ENCODE measurements around the gene NOP58. TPM values are rescaled to one million over a fixed set of nuclear protein-coding genes. Genes with fewer than 3 reads are reported as not detected.
"Not testable (repeated sequence)": the region's sequence is repeated elsewhere in the genome, so short reads cannot be mapped to it uniquely, and the experiment has no call there.

NOP58 gene
- polyA plus RNA-seq, 3 donors: 29.3 to 56.9 (median 46.3) TPM

- H3K27ac ChIP-seq (ENCODE audit: low read depth, low read length): no peak overlapping the region
- 93% methylated on average over 9 of the region's 9 CpGs for WGBS, 3 donors
These were observed 24.0 kb downstream of the NOP58 start for GRCh38 chr2:202289394-202290204.

- 83 to 94% (median 87%) methylated on average over 3 of the region's 3 CpGs for WGBS, 3 donors
- H3K27ac ChIP-seq (ENCODE audit: low read depth, low read length): no peak overlapping the region
These were observed 24.8 kb downstream of the NOP58 start for GRCh38 chr2:202290316-202290715.

GRCh38 chr2:202290970-202291369, 25.4 kb downstream of the NOP58 start:
- H3K27ac ChIP-seq (ENCODE audit: low read depth, low read length): no peak overlapping the region
- WGBS, 3 donors: 67 to 79% (median 78%) methylated on average over 1 of the region's 1 CpG

GRCh38 chr2:202299712-202300111, 34.1 kb downstream of the NOP58 start:
- WGBS, 3 donors: 41 to 80% (median 68%) methylated on average over 1 of the region's 1 CpG
- H3K27ac ChIP-seq (ENCODE audit: low read depth, low read length): no peak overlapping the region

- 93 to 96% (median 96%) methylated on average over 3 of the region's 3 CpGs for WGBS, 3 donors
- no peak overlapping the region for H3K27ac ChIP-seq (ENCODE audit: low read depth, low read length)
These were observed 40.5 kb downstream of the NOP58 start for GRCh38 chr2:202306034-202306433.

- no peak overlapping the region for H3K27ac ChIP-seq (ENCODE audit: low read depth, low read length)
- 80 to 82% (median 80%) methylated on average over 3 of the region's 3 CpGs for WGBS, 3 donors
These were observed 42.1 kb downstream of the NOP58 start for GRCh38 chr2:202307690-202308089.

- WGBS, 3 donors: 84 to 87% (median 87%) methylated on average over 4 of the region's 4 CpGs
- no peak overlapping the region for H3K27ac ChIP-seq (ENCODE audit: low read depth, low read length)
These were observed 46.3 kb downstream of the NOP58 start for GRCh38 chr2:202311823-202312388.

- 92 to 98% (median 97%) methylated on average over 2 of the region's 2 CpGs for WGBS, 3 donors
- H3K27ac ChIP-seq (ENCODE audit: low read depth, low read length): no peak overlapping the region
These were observed 48.6 kb downstream of the NOP58 start for GRCh38 chr2:202314116-202314515.

- 12 to 20% (median 18%) methylated on average over 6 of the region's 6 CpGs for WGBS, 3 donors
- no peak overlapping the region for H3K27ac ChIP-seq (ENCODE audit: low read depth, low read length)
These were observed 51.7 kb downstream of the NOP58 start for GRCh38 chr2:202317080-202317857.

- WGBS, 3 donors: 96 to 100% (median 97%) methylated on average over 3 of the region's 3 CpGs
These were observed 54.8 kb downstream of the NOP58 start for GRCh38 chr2:202320362-202320761.

GRCh38 chr2:202322435-202322834, 56.9 kb downstream of the NOP58 start:
- WGBS, 3 donors: 94 to 99% (median 97%) methylated on average over 3 of the region's 3 CpGs
- no peak overlapping the region for H3K27ac ChIP-seq (ENCODE audit: low read depth, low read length)

More at GRCh38 chr2:202320362-202320761, 54.8 kb downstream of the NOP58 start:
- H3K27ac ChIP-seq (ENCODE audit: low read depth, low read length): not testable (repeated sequence)

- WGBS, 3 donors: 93 to 98% (median 95%) methylated on average over 1 of the region's 1 CpG
- H3K27ac ChIP-seq (ENCODE audit: low read depth, low read length): no peak overlapping the region
These were observed 62.3 kb downstream of the NOP58 start for GRCh38 chr2:202327858-202328257.

GRCh38 chr2:202335791-202336467, 70.4 kb downstream of the NOP58 start:
- WGBS, 3 donors: 84 to 92% (median 84%) methylated on average over 6 of the region's 6 CpGs
- no peak overlapping the region for H3K27ac ChIP-seq (ENCODE audit: low read depth, low read length)

GRCh38 chr2:202337151-202337550, 71.6 kb downstream of the NOP58 start:
- H3K27ac ChIP-seq (ENCODE audit: low read depth, low read length): no peak overlapping the region
- WGBS, 3 donors: 46 to 73% (median 47%) methylated on average over 2 of the region's 2 CpGs

GRCh38 chr2:202337706-202338346, 72.3 kb downstream of the NOP58 start:
- no peak overlapping the region for H3K27ac ChIP-seq (ENCODE audit: low read depth, low read length)
- WGBS, 3 donors: 80 to 84% (median 83%) methylated on average over 7 of the region's 7 CpGs

GRCh38 chr2:202339071-202339870, 73.7 kb downstream of the NOP58 start:
- no peak overlapping the region for H3K27ac ChIP-seq (ENCODE audit: low read depth, low read length)
- WGBS, 3 donors: 61 to 72% (median 70%) methylated on average over 3 of the region's 3 CpGs

GRCh38 chr2:202344178-202344577, 78.6 kb downstream of the NOP58 start:
- no peak overlapping the region for H3K27ac ChIP-seq (ENCODE audit: low read depth, low read length)
- WGBS, 3 donors: 50 to 75% (median 67%) methylated on average over 1 of the region's 1 CpG

All from adipose tissue (tissue), 3 donors.